ENCODE measurements around the gene PAGR1.
"Not testable (repeated sequence)": the region's sequence is repeated elsewhere in the genome, so short reads cannot be mapped to it uniquely, and the experiment has no call there.

PAGR1 gene

GRCh38 chr16:29812754-29813643, 3.0 kb upstream of the PAGR1 start:
- no peak for DNase-seq (ENCODE audit: low read depth)

GRCh38 chr16:29813644-29814562, 2.0 kb upstream of the PAGR1 start:
- DNase-seq (ENCODE audit: low read depth): no peak

GRCh38 chr16:29814592-29814991, 1.4 kb upstream of the PAGR1 start:
- no peak for DNase-seq (ENCODE audit: low read depth)

- DNase-seq (ENCODE audit: low read depth): no peak
Measured at GRCh38 chr16:29815032-29815721, 775 bp upstream of the PAGR1 start.

GRCh38 chr16:29816694-29817441, 916 bp downstream of the PAGR1 start:
- DNase-seq (ENCODE audit: low read depth): no peak

- no peak for DNase-seq (ENCODE audit: low read depth)
Measured at GRCh38 chr16:29818082-29818481, 2.1 kb downstream of the PAGR1 start.

GRCh38 chr16:29819506-29819905, 3.6 kb downstream of the PAGR1 start:
- DNase-seq (ENCODE audit: low read depth): no peak

- DNase-seq (ENCODE audit: low read depth): peak; percentile 55
Measured at GRCh38 chr16:29820271-29820701, 4.3 kb downstream of the PAGR1 start, which contains the start of gene MVP. Gene MVP (plus strand): TSS chr16:29820462. CDS start chr16:29830550, 10,088 bp downstream.

- no peak for DNase-seq (ENCODE audit: low read depth)
Measured at GRCh38 chr16:29820730-29821642, 5.0 kb downstream of the PAGR1 start.

GRCh38 chr16:29821643-29822115, 5.7 kb downstream of the PAGR1 start:
- peak; percentile 50 for DNase-seq (ENCODE audit: low read depth)

- peak; percentile 70 for DNase-seq (ENCODE audit: low read depth)
Measured at GRCh38 chr16:29824589-29825144, 8.7 kb downstream of the PAGR1 start.

GRCh38 chr16:29825145-29826044, 9.4 kb downstream of the PAGR1 start:
- DNase-seq (ENCODE audit: low read depth): peak; percentile 67

- DNase-seq (ENCODE audit: low read depth): no peak
Measured at GRCh38 chr16:29826342-29826695, 10.4 kb downstream of the PAGR1 start.

GRCh38 chr16:29830774-29831173, 14.8 kb downstream of the PAGR1 start:
- no peak for DNase-seq (ENCODE audit: low read depth)

- no peak for DNase-seq (ENCODE audit: low read depth)
Measured at GRCh38 chr16:29831490-29831889, 15.5 kb downstream of the PAGR1 start.

GRCh38 chr16:29833219-29833618, 17.3 kb downstream of the PAGR1 start:
- not testable (repeated sequence) for DNase-seq (ENCODE audit: low read depth)

GRCh38 chr16:29834079-29834478, 18.1 kb downstream of the PAGR1 start:
- no peak for DNase-seq (ENCODE audit: low read depth)

- DNase-seq (ENCODE audit: low read depth): no peak
Measured at GRCh38 chr16:29835926-29836325, 20.0 kb downstream of the PAGR1 start.

- no peak for DNase-seq (ENCODE audit: low read depth)
Measured at GRCh38 chr16:29836623-29837022, 20.7 kb downstream of the PAGR1 start.

Measured in fibroblast of the conjunctiva (primary cell).